Thyroid gland (tissue), 4 donors: Measurements from ENCODE around the gene DSTN. TPM values are rescaled to one million over a fixed set of nuclear protein-coding genes. Genes with fewer than 3 reads are reported as not detected.

ENCODE experiments used
- DNase-seq, 2 donors: peaks; one replicate each; pipeline ENCODE4 v3.0.0-alpha.2; 2019
- H3K27ac ChIP-seq, 3 donors: fragments of 200-600 bp; sonication (generic); 1 replicate in 2 of 3; 2 replicates in 1 of 3; pipeline ENCODE4 v1.5.1; 2016 to 2019; ENCODE audit warnings: mild to moderate bottlenecking in 1 of 3, moderate library complexity in 1 of 3
- H3K27me3 ChIP-seq: fragments of 200-600 bp; sonication (generic); one replicate; pipeline ENCODE4 v1.5.1; 2019
- H3K36me3 ChIP-seq, 2 donors: fragments of 200-600 bp; sonication (generic); one replicate each; pipeline ENCODE4 v1.5.1; 2016 to 2019
- H3K4me1 ChIP-seq, 2 donors: fragments of 200-600 bp; sonication (generic); one replicate each; pipeline ENCODE4 v1.5.1; 2017 to 2019
- H3K4me3 ChIP-seq, 3 donors: fragments of 200-600 bp; sonication (generic); replicated peaks in 1 of 3; 1 replicate in 2 of 3; 2 replicates in 1 of 3; pipeline ENCODE4 v1.5.1; 2016; ENCODE audit warnings: mild to moderate bottlenecking in 1 of 3
- H3K9me3 ChIP-seq: fragments of 200-600 bp; sonication (generic); one replicate; pipeline ENCODE4 v1.5.1; 2017
- CTCF ChIP-seq, 6 experiments: fragments of 200-600 bp in 3 of 6; fragments of 450-650 bp in 3 of 6; sonication (generic) in 3 of 6; IDR thresholded peaks; one replicate each; pipeline ENCODE4 v1.5.1; 2016 to 2019; ENCODE audit warnings: antibody characterized with exemption in 6 of 6, mild to moderate bottlenecking in 2 of 6, inconsistent platforms in 1 of 6, moderate library complexity in 1 of 6
- POLR2A ChIP-seq, 2 donors: fragments of 450-650 bp; IDR thresholded peaks; one replicate each; pipeline ENCODE4 v1.6.1; 2017; ENCODE audit warnings: antibody characterized with exemption in 2 of 2, mild to moderate bottlenecking in 2 of 2, moderate library complexity in 1 of 2
- WGBS, 2 donors: methylation state at CpG; one replicate each; pipeline ENCODE4 v1.1.5; 2017; 5-methylcytosine and 5-hydroxymethylcytosine counted together
- intact Hi-C: fragments of 100-400 bp; cut with DNase I; formaldehyde crosslinking; loops from one replicate; pipeline ENCODE4 v1.15.1; 2023
- total RNA-seq, 4 donors: library from RNA; depleted of rRNA; stranded (reverse); fragments of >200 nt; gene quantifications; one replicate each; pipeline ENCODE4 v1.2.3, GENCODE V29; 2016

Gene DSTN
- total RNA-seq, 4 donors from 2014 or later, result 504 to 681 (median 560) TPM

GRCh38 chr20:17609811-17610377 lies 40.0 kb downstream of the DSTN start:
- Histone ChIP-seq H3K4me3 (no peak overlapping the region), H3K27me3 (no peaks in the 10 kb centered on the region), H3K9me3 (no peaks in the 10 kb centered on the region), H3K36me3 (peaks cover 0 to 3% of the 10 kb centered on the region in 2 donors), H3K27ac (peak overlapping the region in 2 of 3 donors; percentile 65 to 98), H3K4me1 (peaks cover 35 to 62% of the 10 kb centered on the region in 2 donors)
- DNase-seq, result no peak
- no peak for TF ChIP-seq POLR2A (IDR thresholded peaks at IDR 0.05)
- TF ChIP-seq CTCF (IDR thresholded peaks at IDR 0.05), result no peak
- 75 to 87% methylated on average over 8 of the region's 8 CpGs for WGBS, 2 donors
- intact Hi-C loops, result no loop called here

- Histone ChIP-seq H3K4me3 (no peak overlapping the region), H3K36me3 (peaks cover 5 to 11% of the 10 kb centered on the region in 2 donors), H3K4me1 (peaks cover 29 to 60% of the 10 kb centered on the region in 2 donors), H3K27me3 (no peaks in the 10 kb centered on the region), H3K27ac (peak overlapping the region; percentile 62 to 98 (median 65)), H3K9me3 (no peaks in the 10 kb centered on the region)
- DNase-seq, result peak in 1 of 2 donors; percentile 32
- TF ChIP-seq POLR2A (IDR thresholded peaks at IDR 0.05) (peak in 1 of 2 donors; percentile 20), CTCF (IDR thresholded peaks at IDR 0.05) (no peak)
- intact Hi-C loops, result no loop called here
- whole genome bisulfite sequencing, 2 donors, result 75 to 82% methylated on average over 8 to 13 of the region's 19 CpGs
Observed at GRCh38 chr20:17610566-17611289, 40.9 kb downstream of the DSTN start.

GRCh38 chr20:17611290-17611539 lies 41.3 kb downstream of the DSTN start:
- 62 to 100% methylated on average over 2 to 5 of the region's 6 CpGs for WGBS, 2 donors
- DNase-seq, result peak in 1 of 2 donors; percentile 64
- Histone ChIP-seq H3K4me1 (peaks cover 24 to 56% of the 10 kb centered on the region in 2 donors), H3K27me3 (no peaks in the 10 kb centered on the region), H3K4me3 (no peak overlapping the region), H3K9me3 (no peaks in the 10 kb centered on the region), H3K27ac (peak overlapping the region; percentile 62 to 98 (median 65)), H3K36me3 (peaks cover 10 to 16% of the 10 kb centered on the region in 2 donors)
- TF ChIP-seq CTCF (IDR thresholded peaks at IDR 0.05) (peak in 1 of 6 experiments; percentile 19), POLR2A (IDR thresholded peaks at IDR 0.05) (no peak)
- intact Hi-C loops, result no loop called here

GRCh38 chr20:17611540-17612286 lies 41.8 kb downstream of the DSTN start:
- TF ChIP-seq POLR2A (IDR thresholded peaks at IDR 0.05) (no peak), CTCF (IDR thresholded peaks at IDR 0.05) (peak in 4 of 6 experiments; percentile 45 to 60 (median 54))
- no peaks in the 10 kb centered on the region for H3K27me3 ChIP-seq
- peaks cover 15 to 21% of the 10 kb centered on the region in 2 donors for H3K36me3 ChIP-seq
- DNase-seq, result peak in 1 of 2 donors; percentile 61
- H3K9me3 ChIP-seq, result no peaks in the 10 kb centered on the region
- H3K4me3 ChIP-seq, result no peak overlapping the region
- H3K4me1 ChIP-seq, result peaks cover 19 to 52% of the 10 kb centered on the region in 2 donors
- intact Hi-C loops, result no loop called here
- peak overlapping the region; percentile 62 to 98 (median 65) for H3K27ac ChIP-seq
- 75% methylated on average over 9 to 13 of the region's 26 CpGs for WGBS, 2 donors
